Stimulated activated CD4-positive, alpha-beta T cell treated with anti-CD3 and anti-CD28 coated beads, Interleukin-2, amount 100 ng/mL, for 48 hours (primary cell): ENCODE results near the gene PPARGC1A.

Source experiments
- DNase-seq, 2 donors: peaks; one replicate each; pipeline ENCODE4 v3.0.0-alpha.2; 2020

The PPARGC1A gene

GRCh38 chr4:23878246-23878891 is 11.5 kb downstream of the PPARGC1A start:
- DNase-seq = no peak

- DNase-seq = no peak
Measured at GRCh38 chr4:23877758-23878229, 12.1 kb downstream of the PPARGC1A start.

- no peak for DNase-seq
Measured at GRCh38 chr4:23876418-23877089, 13.3 kb downstream of the PPARGC1A start.

GRCh38 chr4:23875317-23875716 is 14.5 kb downstream of the PPARGC1A start:
- DNase-seq = no peak

GRCh38 chr4:23874536-23874901 is 15.3 kb downstream of the PPARGC1A start:
- DNase-seq = no peak

- no peak for DNase-seq
Measured at GRCh38 chr4:23873717-23874535, 15.9 kb downstream of the PPARGC1A start.

- no peak for DNase-seq
Measured at GRCh38 chr4:23871426-23871825, 18.4 kb downstream of the PPARGC1A start.

- DNase-seq = no peak
Measured at GRCh38 chr4:23866450-23867075, 23.3 kb downstream of the PPARGC1A start.

GRCh38 chr4:23861897-23862296 is 27.9 kb downstream of the PPARGC1A start:
- DNase-seq = no peak

- no peak for DNase-seq
Measured at GRCh38 chr4:23860919-23861318, 28.9 kb downstream of the PPARGC1A start.

- no peak for DNase-seq
Measured at GRCh38 chr4:23857367-23857959, 32.4 kb downstream of the PPARGC1A start.

GRCh38 chr4:23856630-23857029 is 33.2 kb downstream of the PPARGC1A start:
- no peak for DNase-seq

GRCh38 chr4:23855912-23856605 is 33.8 kb downstream of the PPARGC1A start:
- DNase-seq = no peak

GRCh38 chr4:23853986-23854660 is 35.7 kb downstream of the PPARGC1A start:
- no peak for DNase-seq

GRCh38 chr4:23851464-23851863 is 38.4 kb downstream of the PPARGC1A start:
- no peak for DNase-seq

GRCh38 chr4:23847158-23847557 is 42.7 kb downstream of the PPARGC1A start:
- DNase-seq = no peak

GRCh38 chr4:23844961-23845360 is 44.9 kb downstream of the PPARGC1A start:
- no peak for DNase-seq

- no peak for DNase-seq
Measured at GRCh38 chr4:23839279-23839678, 50.6 kb downstream of the PPARGC1A start.

GRCh38 chr4:23838607-23839006 is 51.2 kb downstream of the PPARGC1A start:
- no peak for DNase-seq

- DNase-seq = no peak
Measured at GRCh38 chr4:23838131-23838530, 51.7 kb downstream of the PPARGC1A start.

GRCh38 chr4:23837371-23837770 is 52.5 kb downstream of the PPARGC1A start:
- no peak for DNase-seq
